ENCODE results near the gene SNX10.

DNA sequence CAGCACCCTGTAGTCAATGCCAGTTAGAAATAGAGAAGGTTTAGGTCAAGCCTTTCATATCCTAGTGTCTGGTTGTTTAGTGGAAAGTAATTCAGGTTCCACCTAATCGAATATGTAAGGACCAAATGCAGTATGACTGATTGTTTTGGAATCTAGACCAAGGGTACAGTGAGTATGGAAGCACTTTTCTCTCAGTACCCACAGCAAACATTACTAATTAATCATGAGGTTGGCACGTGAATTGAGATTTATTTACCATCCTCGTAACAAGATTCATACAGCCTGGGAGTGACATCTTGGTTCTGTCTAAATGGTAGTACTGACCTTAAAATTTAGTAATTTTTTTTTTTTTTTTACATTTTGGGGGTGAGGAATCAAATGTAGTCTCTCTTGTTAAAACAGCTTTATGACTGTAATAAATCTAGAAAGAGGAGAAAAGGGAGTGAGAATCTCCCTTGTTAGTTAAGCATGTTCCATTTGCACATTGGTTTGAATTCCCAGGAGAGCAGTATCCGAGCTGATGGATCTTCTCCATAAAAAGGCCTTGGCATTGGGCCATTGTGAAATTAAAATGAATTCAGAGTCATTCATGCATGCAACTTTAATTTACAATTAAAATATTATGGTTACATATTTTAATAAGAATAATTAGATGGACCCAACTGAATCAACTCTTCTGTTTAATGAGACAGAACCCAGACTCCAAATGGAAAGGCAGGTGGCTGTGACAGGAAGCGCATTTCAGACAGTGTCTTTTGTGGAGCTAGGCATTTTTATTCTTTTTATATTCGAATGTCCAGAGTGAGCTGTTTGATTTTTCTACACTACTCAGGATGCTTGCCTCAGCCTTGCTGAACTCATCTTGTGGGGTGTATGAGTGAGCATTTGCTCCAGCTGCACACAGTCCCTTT is 57.6 kb downstream of the SNX10 start:
- TF ChIP-seq POLR2AphosphoS5 (IDR thresholded peaks at IDR 0.05), result no peak
- no peak for TF ChIP-seq POLR2A (IDR thresholded peaks at IDR 0.05)
